SU-DHL-6 (cell line): Measurements from ENCODE around the gene CHODL.

Experiments
- H2AFZ ChIP-seq: fragments of 200-600 bp; sonication (generic); 2 replicates; pipeline ENCODE4 v1.6.1; 2014; ENCODE audit warnings: low read depth, mild to moderate bottlenecking, moderate library complexity, mixed read lengths, antibody characterized with exemption, low read length; ENCODE audit not compliant: severe bottlenecking
- H3F3A ChIP-seq: fragments of 200-600 bp; shearing (Covaris generic); 2 replicates; pipeline ENCODE4 v1.6.0; 2016; ENCODE audit warnings: antibody characterized with exemption, mild to moderate bottlenecking; ENCODE audit not compliant: insufficient read depth
- H3K27ac ChIP-seq: fragments of 200-600 bp; sonication (generic); 2 replicates; pipeline ENCODE4 v1.5.1; 2016; ENCODE audit warnings: low read depth, mild to moderate bottlenecking, low read length, moderate library complexity, mixed read lengths
- H3K27me3 ChIP-seq: fragments of 200-600 bp; sonication (generic), shearing (Covaris generic); 2 replicates; pipeline ENCODE4 v1.6.0; 2014; ENCODE audit warnings: mild to moderate bottlenecking, low read length
- H3K36me3 ChIP-seq: fragments of 200-600 bp; sonication (generic); 2 replicates; pipeline ENCODE4 v1.6.1; 2014; ENCODE audit warnings: mild to moderate bottlenecking, low read length, mixed read lengths
- H3K4me2 ChIP-seq: fragments of 300-600, 200-600 bp; shearing (Covaris generic), sonication (generic); 2 replicates; pipeline ENCODE4 v1.6.0; 2014; ENCODE audit warnings: low read length, low read depth, mild to moderate bottlenecking; ENCODE audit not compliant: poor library complexity, severe bottlenecking
- H3K4me3 ChIP-seq: fragments of 200-600 bp; sonication (generic); 2 replicates; pipeline ENCODE4 v1.5.1; 2014; ENCODE audit warnings: antibody characterized with exemption, low read length, mild to moderate bottlenecking, mixed read lengths; ENCODE audit not compliant: insufficient read depth, poor library complexity, severe bottlenecking
- H3K79me2 ChIP-seq: fragments of 200-600 bp; sonication (generic); 2 replicates; pipeline ENCODE4 v1.6.1; 2014; ENCODE audit warnings: mild to moderate bottlenecking, low read length, moderate library complexity; ENCODE audit not compliant: insufficient read depth
- H3K9ac ChIP-seq: fragments of 200-600 bp; sonication (generic); 2 replicates; pipeline ENCODE4 v1.7.0; 2014; ENCODE audit warnings: mild to moderate bottlenecking, low read length
- H3K9me2 ChIP-seq: fragments of 200-600 bp; sonication (generic); replicated peaks from 2 replicates; pipeline ENCODE4 v1.6.1; 2014; ENCODE audit warnings: low read length; ENCODE audit not compliant: insufficient read depth
- H3K9me3 ChIP-seq: fragments of 200-600 bp; sonication (generic); 2 replicates; pipeline ENCODE4 v1.6.1; 2014; ENCODE audit warnings: low read length, mixed read lengths; ENCODE audit not compliant: insufficient read depth
- H4K20me1 ChIP-seq: fragments of 200-600 bp; sonication (generic); 2 replicates; pipeline ENCODE4 v1.6.1; 2014; ENCODE audit warnings: low read depth, mild to moderate bottlenecking, antibody characterized with exemption, low read length, moderate library complexity, mixed read lengths
- EZH2phosphoT487 ChIP-seq: fragments of 200-600 bp; sonication (generic), shearing (Covaris generic); conservative IDR thresholded peaks from 2 replicates; pipeline ENCODE4 v1.6.1; 2018; ENCODE audit warnings: mild to moderate bottlenecking, antibody characterized with exemption, low read length, moderate library complexity, mixed read lengths
- TF ChIP-seq, protein P1 (sequence below): fragments of 200-600 bp; sonication (generic); IDR thresholded peaks from one replicate; pipeline ENCODE4 v1.5.1; 2017; ENCODE audit warnings: antibody characterized with exemption, mild to moderate bottlenecking, low read length, moderate library complexity; ENCODE audit not compliant: insufficient read depth, poor library complexity, severe bottlenecking

Gene CHODL

DNA sequence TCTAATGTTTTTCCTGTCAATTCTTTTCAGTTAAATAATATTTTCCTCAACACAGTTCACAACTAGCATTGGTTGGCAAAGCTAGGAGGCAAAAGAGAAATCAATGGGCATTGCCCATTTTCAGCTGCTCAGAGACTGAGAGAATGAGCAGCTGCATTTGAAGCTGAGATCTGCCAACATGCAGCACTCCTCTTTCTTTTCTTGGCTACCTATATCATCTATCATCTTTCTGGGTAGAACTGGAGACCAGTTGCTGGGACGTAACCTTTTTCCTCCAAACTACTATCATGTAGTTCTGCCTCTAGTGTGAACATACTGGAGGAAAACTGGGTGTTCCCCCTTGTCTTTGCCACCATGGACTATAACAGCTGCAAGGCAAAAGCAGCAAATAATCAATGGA lies 22.9 kb downstream of the CHODL start:
- TF ChIP-seq EZH2phosphoT487 = no peak
- Histone ChIP-seq H3K4me3 (no peak overlapping the region), H3K9me2 (no peaks in the 10 kb centered on the region), H3K9ac (no peak overlapping the region), H4K20me1 (no peaks in the 10 kb centered on the region), H3K4me2 (no peak overlapping the region), H3K27ac (no peak overlapping the region), H3K79me2 (no peaks in the 10 kb centered on the region), H3F3A (no peaks in the 10 kb centered on the region), H2AFZ (no peak overlapping the region), H3K27me3 (no peaks in the 10 kb centered on the region), H3K9me3 (no peaks in the 10 kb centered on the region), H3K36me3 (no peaks in the 10 kb centered on the region)

- H2AFZ ChIP-seq = no peak overlapping the region
- H3K9me3 ChIP-seq = no peaks in the 10 kb centered on the region
- no peak overlapping the region for H3K27ac ChIP-seq
- H4K20me1 ChIP-seq = no peaks in the 10 kb centered on the region
- no peaks in the 10 kb centered on the region for H3K79me2 ChIP-seq
- TF ChIP-seq, protein P1, sequence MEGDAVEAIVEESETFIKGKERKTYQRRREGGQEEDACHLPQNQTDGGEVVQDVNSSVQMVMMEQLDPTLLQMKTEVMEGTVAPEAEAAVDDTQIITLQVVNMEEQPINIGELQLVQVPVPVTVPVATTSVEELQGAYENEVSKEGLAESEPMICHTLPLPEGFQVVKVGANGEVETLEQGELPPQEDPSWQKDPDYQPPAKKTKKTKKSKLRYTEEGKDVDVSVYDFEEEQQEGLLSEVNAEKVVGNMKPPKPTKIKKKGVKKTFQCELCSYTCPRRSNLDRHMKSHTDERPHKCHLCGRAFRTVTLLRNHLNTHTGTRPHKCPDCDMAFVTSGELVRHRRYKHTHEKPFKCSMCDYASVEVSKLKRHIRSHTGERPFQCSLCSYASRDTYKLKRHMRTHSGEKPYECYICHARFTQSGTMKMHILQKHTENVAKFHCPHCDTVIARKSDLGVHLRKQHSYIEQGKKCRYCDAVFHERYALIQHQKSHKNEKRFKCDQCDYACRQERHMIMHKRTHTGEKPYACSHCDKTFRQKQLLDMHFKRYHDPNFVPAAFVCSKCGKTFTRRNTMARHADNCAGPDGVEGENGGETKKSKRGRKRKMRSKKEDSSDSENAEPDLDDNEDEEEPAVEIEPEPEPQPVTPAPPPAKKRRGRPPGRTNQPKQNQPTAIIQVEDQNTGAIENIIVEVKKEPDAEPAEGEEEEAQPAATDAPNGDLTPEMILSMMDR = no peak
- TF ChIP-seq EZH2phosphoT487 = no peak
- no peaks in the 10 kb centered on the region for H3K27me3 ChIP-seq
- H3K9me2 ChIP-seq = no peaks in the 10 kb centered on the region
- H3F3A ChIP-seq = no peaks in the 10 kb centered on the region
- H3K9ac ChIP-seq = no peak overlapping the region
- no peaks in the 10 kb centered on the region for H3K36me3 ChIP-seq
- no peak overlapping the region for H3K4me3 ChIP-seq
- no peak overlapping the region for H3K4me2 ChIP-seq
These were observed 24.3 kb downstream of the CHODL start for GRCh38 chr21:18268906-18269305.

DNA sequence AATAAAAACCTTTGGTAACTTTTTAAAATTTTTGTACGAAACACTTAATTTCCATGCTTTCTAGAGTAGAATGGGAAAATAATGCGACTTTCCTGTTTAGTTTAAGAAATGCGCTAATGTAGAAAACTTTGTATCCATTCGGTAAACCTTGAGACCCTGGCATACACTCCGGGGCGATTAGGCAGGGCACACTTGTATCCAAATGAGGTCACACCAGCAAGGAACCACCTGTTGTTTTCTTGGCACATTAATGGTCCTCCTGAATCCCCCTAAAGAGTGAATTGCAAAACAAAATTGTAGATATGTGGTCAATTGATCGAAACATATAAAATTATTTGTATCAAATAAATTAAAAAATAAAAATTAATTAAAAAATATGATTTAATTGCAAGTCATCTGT lies 25.2 kb downstream of the CHODL start:
- Histone ChIP-seq H3K36me3 (no peaks in the 10 kb centered on the region), H3K27ac (no peak overlapping the region), H3K9ac (no peak overlapping the region), H3K9me3 (no peaks in the 10 kb centered on the region), H3K79me2 (no peaks in the 10 kb centered on the region), H4K20me1 (no peaks in the 10 kb centered on the region), H3K4me2 (no peak overlapping the region), H3K9me2 (no peaks in the 10 kb centered on the region), H3F3A (no peaks in the 10 kb centered on the region), H3K27me3 (no peaks in the 10 kb centered on the region), H3K4me3 (no peak overlapping the region), H2AFZ (no peak overlapping the region)
- TF ChIP-seq, protein P1 = no peak
- TF ChIP-seq EZH2phosphoT487 = no peak

DNA sequence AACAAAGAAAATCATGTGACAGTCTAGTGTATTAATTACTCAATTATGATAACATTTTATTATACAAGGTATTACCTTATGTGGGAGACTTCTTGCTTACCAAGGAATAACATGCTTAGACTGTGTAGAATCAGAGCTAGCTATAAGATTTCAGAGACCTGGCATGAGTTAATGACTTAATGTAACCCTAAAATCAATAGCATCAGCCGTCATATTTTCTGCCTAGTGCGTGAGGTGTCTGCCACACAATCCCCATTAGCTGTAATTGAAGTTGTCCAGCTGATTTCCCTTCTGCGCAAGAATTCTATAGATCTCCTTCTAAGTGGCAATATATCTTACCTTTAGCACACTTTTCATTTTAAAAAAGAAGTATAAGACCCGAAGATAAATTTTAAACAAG lies 28.8 kb downstream of the CHODL start:
- H2AFZ ChIP-seq = no peak overlapping the region
- H3K4me3 ChIP-seq = no peak overlapping the region
- H4K20me1 ChIP-seq = no peaks in the 10 kb centered on the region
- no peaks in the 10 kb centered on the region for H3K36me3 ChIP-seq
- no peaks in the 10 kb centered on the region for H3K27me3 ChIP-seq
- no peaks in the 10 kb centered on the region for H3K9me2 ChIP-seq
- no peaks in the 10 kb centered on the region for H3K9me3 ChIP-seq
- no peaks in the 10 kb centered on the region for H3F3A ChIP-seq
- H3K4me2 ChIP-seq = no peak overlapping the region
- H3K27ac ChIP-seq = no peak overlapping the region
- no peak for TF ChIP-seq EZH2phosphoT487
- TF ChIP-seq, protein P1 = no peak
- H3K9ac ChIP-seq = no peak overlapping the region
- H3K79me2 ChIP-seq = no peaks in the 10 kb centered on the region
